GM10266 (cell line): ENCODE measurements around the gene RNH1.

Source experiments
- DNase-seq: peaks from one replicate; pipeline ENCODE4 v3.0.0; 2012; ENCODE audit errors: extremely low spot score
- CTCF ChIP-seq: IDR thresholded peaks from 2 replicates; pipeline ENCODE4 v1.5.1; 2012; ENCODE audit warnings: mild to moderate bottlenecking, low read depth; ENCODE audit not compliant: control insufficient read depth, insufficient read depth; ENCODE audit errors: missing control alignments

Gene RNH1

GRCh38 chr11:551596-551995 is 44.6 kb upstream of the RNH1 start:
- DNase-seq: no peak
- no peak for TF ChIP-seq CTCF

- no peak for TF ChIP-seq CTCF
- no peak for DNase-seq
Observed at GRCh38 chr11:551131-551530, 44.1 kb upstream of the RNH1 start.

GRCh38 chr11:550746-551085 is 43.7 kb upstream of the RNH1 start:
- DNase-seq: no peak
- TF ChIP-seq CTCF: no peak

- TF ChIP-seq CTCF: no peak
- DNase-seq: no peak
Observed at GRCh38 chr11:550021-550745, 43.1 kb upstream of the RNH1 start.

- TF ChIP-seq CTCF: no peak
- no peak for DNase-seq
Observed at GRCh38 chr11:548700-549603, 41.9 kb upstream of the RNH1 start.

- no peak for TF ChIP-seq CTCF
Observed at GRCh38 chr11:545171-545570, 38.1 kb upstream of the RNH1 start.

GRCh38 chr11:544817-545166 is 37.8 kb upstream of the RNH1 start:
- TF ChIP-seq CTCF: no peak
- DNase-seq: no peak

More at GRCh38 chr11:545171-545570, 38.1 kb upstream of the RNH1 start:
- no peak for DNase-seq
